Fibroblast of lung (primary cell): ENCODE data around the gene PRKCQ. TPM values are rescaled to one million over a fixed set of nuclear protein-coding genes. Genes with fewer than 3 reads are reported as not detected.

Source experiments
- DNase-seq, 2 donors: peaks; one replicate each; pipeline versions ENCODE4 v3.0.0 to v3.0.0-alpha.2; 2010; ENCODE audit warnings: low read depth in 2 of 2
- H2AFZ ChIP-seq: 2 replicates; pipeline ENCODE4 v1.5.1; 2012; ENCODE audit warnings: low read length, control low read depth, inconsistent platforms
- H3K27ac ChIP-seq: 2 replicates; pipeline ENCODE4 v1.5.1; 2011; ENCODE audit warnings: low read length, control low read depth; ENCODE audit not compliant: insufficient read depth
- H3K27me3 ChIP-seq: 2 replicates; pipeline ENCODE4 v1.5.1; 2011; ENCODE audit warnings: mild to moderate bottlenecking, low read length; ENCODE audit not compliant: control insufficient read depth, insufficient read depth
- H3K36me3 ChIP-seq: 2 replicates; pipeline ENCODE4 v1.5.1; 2011; ENCODE audit warnings: low read length; ENCODE audit not compliant: control insufficient read depth, insufficient read depth
- H3K4me1 ChIP-seq: 2 replicates; pipeline ENCODE4 v1.5.1; 2011; ENCODE audit warnings: low read length; ENCODE audit not compliant: control insufficient read depth, insufficient read depth; ENCODE audit errors: extremely low read depth
- H3K4me2 ChIP-seq: 2 replicates; pipeline ENCODE4 v1.5.1; 2011; ENCODE audit warnings: low read length, control low read depth; ENCODE audit not compliant: insufficient read depth; ENCODE audit errors: extremely low read depth
- H3K4me3 ChIP-seq, 4 experiments: fragments of 200-600 bp in 1 of 4; sonication (generic) in 1 of 4; replicated peaks in 1 of 4; 2 replicates each; pipeline ENCODE4 v1.5.1; 2011 to 2016; ENCODE audit warnings: low read length in 4 of 4, low read depth in 3 of 4, mild to moderate bottlenecking in 3 of 4, control low read depth in 2 of 4, inconsistent platforms in 1 of 4, mixed read lengths in 1 of 4; ENCODE audit not compliant: insufficient read depth in 1 of 4; ENCODE audit errors: control extremely low read depth in 1 of 4
- H3K79me2 ChIP-seq: 2 replicates; pipeline ENCODE4 v1.5.1; 2012; ENCODE audit warnings: mild to moderate bottlenecking, low read length, inconsistent platforms; ENCODE audit not compliant: control insufficient read depth, insufficient read depth
- H3K9ac ChIP-seq: 2 replicates; pipeline ENCODE4 v1.5.1; 2011; ENCODE audit warnings: mild to moderate bottlenecking, low read length, control low read depth; ENCODE audit not compliant: insufficient read depth
- H3K9me3 ChIP-seq: 2 replicates; pipeline ENCODE4 v1.5.1; 2012; ENCODE audit warnings: low read depth, low read length; ENCODE audit not compliant: control insufficient read depth, insufficient read depth
- H4K20me1 ChIP-seq: 2 replicates; pipeline ENCODE4 v1.5.1; 2011; ENCODE audit warnings: low read length; ENCODE audit not compliant: control insufficient read depth, insufficient read depth; ENCODE audit errors: extremely low read depth
- EZH2 ChIP-seq: IDR thresholded peaks from 2 replicates; pipeline ENCODE4 v1.5.1; 2012; ENCODE audit warnings: low read length, control low read depth, mild to moderate bottlenecking; ENCODE audit errors: missing control alignments
- polyA plus RNA-seq, 2 donors: library from polyadenylated mRNA; depleted of rRNA in 1 of 2; stranded (reverse) in 1 of 2; unstranded in 1 of 2; fragments of >200 nt; gene quantifications; 2 replicates each; pipeline ENCODE4 v1.2.1, GENCODE V29; 2011 to 2012; ENCODE audit warnings: missing spikeins in 1 of 2
- total RNA-seq: library from RNA; depleted of rRNA; stranded (reverse); fragments of >200 nt; gene quantifications from 2 replicates; pipeline ENCODE4 v1.2.1, GENCODE V29; 2014
- TF ChIP-seq, protein P1 (sequence below), 2 donors: IDR thresholded peaks in 1 of 2; conservative IDR thresholded peaks in 1 of 2; 1 replicate in 1 of 2; 2 replicates in 1 of 2; pipeline ENCODE4 v1.5.1; 2011 to 2012; ENCODE audit warnings: low read length in 2 of 2, control low read depth in 1 of 2, inconsistent platforms in 1 of 2, low read depth in 1 of 2, mild to moderate bottlenecking in 1 of 2

The PRKCQ gene
- total and polyA plus RNA-seq, 2 donors (not counting 1 experiment from before 2014, with no cell fraction given): under 0.01 to 0.01 TPM

DNA sequence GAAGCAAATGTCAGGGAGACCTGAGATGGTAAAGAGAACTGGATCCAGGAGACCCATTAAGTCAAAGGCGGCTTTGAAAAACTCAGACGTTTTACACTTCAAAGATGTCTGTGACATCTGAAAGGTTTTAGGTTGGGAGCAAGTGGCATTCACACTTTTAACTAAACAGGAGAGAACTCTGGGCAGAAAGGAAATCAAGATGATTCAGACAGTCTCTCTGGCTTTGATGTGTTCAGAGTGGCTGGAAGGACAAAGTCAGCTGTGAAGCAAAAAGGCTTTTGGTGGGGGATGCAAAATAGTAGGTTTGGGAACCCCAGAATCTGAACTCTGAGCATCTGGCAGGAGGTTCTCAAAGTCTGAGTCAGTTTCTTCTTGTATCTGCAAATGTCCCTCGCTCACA, 66.6 kb downstream of the PRKCQ start:
- Histone ChIP-seq H3K9me3 (no peaks in the 10 kb centered on the region), H3K4me2 (no peak overlapping the region), H3K9ac (no peak overlapping the region), H4K20me1 (no peaks in the 10 kb centered on the region), H3K36me3 (no peaks in the 10 kb centered on the region), H3K27me3 (no peaks in the 10 kb centered on the region), H3K79me2 (no peaks in the 10 kb centered on the region), H2AFZ (no peak overlapping the region), H3K4me1 (no peaks in the 10 kb centered on the region), H3K27ac (no peak overlapping the region), H3K4me3 (no peak overlapping the region)
- no peak for DNase-seq
- TF ChIP-seq EZH2: no peak
- TF ChIP-seq, protein P1, sequence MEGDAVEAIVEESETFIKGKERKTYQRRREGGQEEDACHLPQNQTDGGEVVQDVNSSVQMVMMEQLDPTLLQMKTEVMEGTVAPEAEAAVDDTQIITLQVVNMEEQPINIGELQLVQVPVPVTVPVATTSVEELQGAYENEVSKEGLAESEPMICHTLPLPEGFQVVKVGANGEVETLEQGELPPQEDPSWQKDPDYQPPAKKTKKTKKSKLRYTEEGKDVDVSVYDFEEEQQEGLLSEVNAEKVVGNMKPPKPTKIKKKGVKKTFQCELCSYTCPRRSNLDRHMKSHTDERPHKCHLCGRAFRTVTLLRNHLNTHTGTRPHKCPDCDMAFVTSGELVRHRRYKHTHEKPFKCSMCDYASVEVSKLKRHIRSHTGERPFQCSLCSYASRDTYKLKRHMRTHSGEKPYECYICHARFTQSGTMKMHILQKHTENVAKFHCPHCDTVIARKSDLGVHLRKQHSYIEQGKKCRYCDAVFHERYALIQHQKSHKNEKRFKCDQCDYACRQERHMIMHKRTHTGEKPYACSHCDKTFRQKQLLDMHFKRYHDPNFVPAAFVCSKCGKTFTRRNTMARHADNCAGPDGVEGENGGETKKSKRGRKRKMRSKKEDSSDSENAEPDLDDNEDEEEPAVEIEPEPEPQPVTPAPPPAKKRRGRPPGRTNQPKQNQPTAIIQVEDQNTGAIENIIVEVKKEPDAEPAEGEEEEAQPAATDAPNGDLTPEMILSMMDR (conservative IDR thresholded peaks at IDR 0.05 in 1 of 2, IDR thresholded peaks at IDR 0.05 in 1 of 2; ENCODE audit: low read depth in 1 of 2, low read length in 2 of 2): no peak

DNA sequence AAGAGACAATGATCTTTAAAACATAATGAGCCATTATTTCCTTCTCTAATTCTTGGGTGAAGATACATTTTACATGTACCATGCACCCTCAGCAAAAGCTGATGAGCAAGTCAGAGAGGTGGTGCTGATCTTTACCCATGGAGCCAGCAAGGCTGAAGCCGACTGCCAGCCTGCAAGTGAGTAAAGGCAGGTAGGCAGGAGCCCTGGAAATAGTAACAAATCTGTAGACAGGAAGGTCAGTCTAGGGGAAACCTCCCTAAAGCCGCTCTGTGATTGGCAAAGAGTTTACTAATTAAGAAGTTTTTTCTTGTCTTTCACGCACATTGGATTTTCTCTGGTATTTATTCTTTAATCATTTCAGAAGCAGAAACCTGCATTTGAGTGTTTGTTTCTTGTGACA, 67.9 kb downstream of the PRKCQ start:
- H2AFZ ChIP-seq: no peak overlapping the region
- no peaks in the 10 kb centered on the region for H3K9me3 ChIP-seq
- no peaks in the 10 kb centered on the region for H4K20me1 ChIP-seq
- H3K36me3 ChIP-seq: no peaks in the 10 kb centered on the region
- no peak overlapping the region for H3K27ac ChIP-seq
- no peaks in the 10 kb centered on the region for H3K79me2 ChIP-seq
- H3K4me1 ChIP-seq: no peaks in the 10 kb centered on the region
- no peak overlapping the region for H3K4me2 ChIP-seq
- H3K27me3 ChIP-seq: no peaks in the 10 kb centered on the region
- no peak overlapping the region for H3K9ac ChIP-seq
- H3K4me3 ChIP-seq: no peak overlapping the region
- no peak for DNase-seq
- TF ChIP-seq EZH2: no peak
- TF ChIP-seq, protein P1 (conservative IDR thresholded peaks at IDR 0.05 in 1 of 2, IDR thresholded peaks at IDR 0.05 in 1 of 2; ENCODE audit: low read depth in 1 of 2, low read length in 2 of 2): no peak

DNA sequence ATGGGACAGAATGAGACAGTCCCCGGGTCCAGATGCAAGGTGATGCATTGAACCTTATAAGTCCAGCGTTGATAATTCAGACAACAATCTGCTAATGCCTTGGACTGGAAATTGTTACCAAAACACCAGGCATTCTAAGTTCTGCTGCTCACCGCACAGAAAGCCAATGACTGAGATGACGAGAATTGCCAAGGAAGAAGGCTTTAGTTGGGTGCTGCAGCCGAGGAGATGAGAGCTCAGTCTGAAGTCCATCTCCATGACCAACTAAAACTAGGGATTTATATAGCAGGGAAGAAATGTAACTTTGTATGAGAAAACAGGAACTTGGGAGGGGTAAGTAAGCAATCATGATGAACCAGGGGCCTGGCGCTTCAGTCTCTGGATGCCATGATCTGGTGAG, 68.7 kb downstream of the PRKCQ start:
- no peaks in the 10 kb centered on the region for H3K36me3 ChIP-seq
- H3K9me3 ChIP-seq: no peaks in the 10 kb centered on the region
- no peak overlapping the region for H3K4me2 ChIP-seq
- H2AFZ ChIP-seq: no peak overlapping the region
- no peak for DNase-seq
- no peak overlapping the region for H3K27ac ChIP-seq
- H3K9ac ChIP-seq: no peak overlapping the region
- no peaks in the 10 kb centered on the region for H3K27me3 ChIP-seq
- no peak for TF ChIP-seq EZH2
- TF ChIP-seq, protein P1 (conservative IDR thresholded peaks at IDR 0.05 in 1 of 2, IDR thresholded peaks at IDR 0.05 in 1 of 2; ENCODE audit: low read depth in 1 of 2, low read length in 2 of 2): no peak
- no peaks in the 10 kb centered on the region for H4K20me1 ChIP-seq
- H3K4me3 ChIP-seq: no peak overlapping the region
- no peaks in the 10 kb centered on the region for H3K79me2 ChIP-seq
- no peaks in the 10 kb centered on the region for H3K4me1 ChIP-seq
